ENCODE results near the gene TEX52. TPM values are rescaled to one million over a fixed set of nuclear protein-coding genes. Genes with fewer than 3 reads are reported as not detected.
A peak's percentile ranks its signal among the peaks of the same experiment; 100 is the strongest.

Gene TEX52
- total and polyA plus RNA-seq, 2 of the 13 experiments (the other 11 are each of a cell fraction or from before 2014, with no cell fraction given), result 0.05 TPM; not detected in 1

DNA sequence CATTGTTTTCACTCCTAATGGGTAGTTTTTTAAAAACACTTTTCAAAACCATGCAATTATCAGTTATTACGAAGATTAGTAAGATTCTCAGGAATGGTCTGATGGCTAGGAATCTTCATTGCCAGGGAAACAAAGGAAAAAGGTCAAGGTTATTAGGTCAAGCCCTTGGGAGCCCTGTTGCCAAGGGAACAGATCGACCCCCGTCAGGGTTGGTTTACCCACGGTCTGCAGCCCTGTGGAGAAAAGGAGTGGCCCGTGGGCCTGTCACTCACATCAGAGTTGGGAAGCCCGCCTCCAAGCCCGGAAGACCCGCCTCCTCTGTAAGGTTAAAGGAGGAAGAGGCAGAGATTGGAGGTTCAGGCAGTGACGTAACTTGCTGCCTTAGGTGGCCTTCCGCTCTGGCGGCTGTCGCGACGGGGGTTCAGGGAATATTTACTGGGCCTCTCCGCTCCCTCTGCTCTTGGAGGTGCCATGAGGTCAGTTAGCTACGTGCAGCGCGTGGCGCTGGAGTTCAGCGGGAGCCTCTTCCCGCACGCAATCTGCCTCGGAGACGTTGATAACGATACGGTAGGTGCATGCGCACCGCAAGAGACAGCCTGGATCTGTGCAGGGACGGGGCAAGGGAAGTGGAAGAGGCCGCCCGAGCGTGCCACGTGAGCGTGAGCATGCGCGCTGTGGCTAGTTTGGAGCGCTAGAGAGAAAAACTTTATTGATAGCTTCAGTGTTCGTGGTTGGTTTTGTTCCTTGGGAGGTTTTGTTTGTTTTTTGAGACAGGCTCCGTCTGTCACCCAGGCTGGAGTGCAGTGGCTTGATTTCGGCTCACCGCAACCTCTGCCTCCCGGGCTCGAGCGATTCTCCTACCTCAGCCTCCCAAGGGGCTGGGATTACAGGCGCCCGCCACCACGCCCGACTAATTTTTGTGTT is 44.3 kb downstream of the TEX52 start, which contains the start of gene ITFG2 (continued):
- TF ChIP-seq LBX2 (CRISPR knock-in tag; IDR thresholded peaks at IDR 0.05; ENCODE audit: borderline replicate concordance), result no peak
- TF ChIP-seq KLF6 (CRISPR knock-in tag; IDR thresholded peaks at IDR 0.05), result peak; percentile 79; the same call in 1 of the 2 replicates
- no peak for TF ChIP-seq JUNB (CRISPR knock-in tag; IDR thresholded peaks at IDR 0.05; ENCODE audit: borderline replicate concordance)
- TF ChIP-seq ZNF770 (CRISPR knock-in tag; IDR thresholded peaks at IDR 0.05), result peak; percentile 74
- peak; percentile 36; the same call in 1 of the 2 replicates for TF ChIP-seq AKAP8 (CRISPR knock-in tag; IDR thresholded peaks at IDR 0.05)
- TF ChIP-seq NR2F2 (IDR thresholded peaks at IDR 0.05; ENCODE audit: borderline replicate concordance, low read depth), result peak; percentile 77
- TF ChIP-seq RBFOX2 (IDR thresholded peaks at IDR 0.05; ENCODE audit: low read depth, low read length), result peak; percentile 96
- peak; percentile 84 for TF ChIP-seq ZNF343 (CRISPR knock-in tag; IDR thresholded peaks at IDR 0.05)
- no peak for TF ChIP-seq NFE2L2 (IDR thresholded peaks at IDR 0.05; ENCODE audit: low read length)
- no peak for TF ChIP-seq ZSCAN9 (CRISPR knock-in tag; IDR thresholded peaks at IDR 0.05; ENCODE audit: borderline replicate concordance)
- TF ChIP-seq STAT6 (CRISPR knock-in tag; IDR thresholded peaks at IDR 0.05; ENCODE audit: borderline replicate concordance), result peak; percentile 38; the same call in 1 of the 2 replicates
- TF ChIP-seq ZNF451 (CRISPR knock-in tag; IDR thresholded peaks at IDR 0.05), result no peak
- no peak for TF ChIP-seq ZSCAN31 (CRISPR knock-in tag; IDR thresholded peaks at IDR 0.05; ENCODE audit: low read depth)
- TF ChIP-seq YEATS4 (CRISPR knock-in tag; IDR thresholded peaks at IDR 0.05; ENCODE audit: borderline replicate concordance), result peak; percentile 100
- peak; percentile 65; the same call in 1 of the 2 replicates for TF ChIP-seq ZNF30 (CRISPR knock-in tag; IDR thresholded peaks at IDR 0.05)
- TF ChIP-seq DDIT3 (CRISPR knock-in tag; IDR thresholded peaks at IDR 0.05), result 0 out of 2 replicates have a peak, but pooled peaks have one; percentile 29
- TF ChIP-seq, protein P1, sequence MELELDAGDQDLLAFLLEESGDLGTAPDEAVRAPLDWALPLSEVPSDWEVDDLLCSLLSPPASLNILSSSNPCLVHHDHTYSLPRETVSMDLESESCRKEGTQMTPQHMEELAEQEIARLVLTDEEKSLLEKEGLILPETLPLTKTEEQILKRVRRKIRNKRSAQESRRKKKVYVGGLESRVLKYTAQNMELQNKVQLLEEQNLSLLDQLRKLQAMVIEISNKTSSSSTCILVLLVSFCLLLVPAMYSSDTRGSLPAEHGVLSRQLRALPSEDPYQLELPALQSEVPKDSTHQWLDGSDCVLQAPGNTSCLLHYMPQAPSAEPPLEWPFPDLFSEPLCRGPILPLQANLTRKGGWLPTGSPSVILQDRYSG (CRISPR knock-in tag; IDR thresholded peaks at IDR 0.05), result no peak
- TF ChIP-seq ASH2L (IDR thresholded peaks at IDR 0.05; ENCODE audit: insufficient read length, low read depth, low read length), result peak; percentile 95
- TF ChIP-seq ADNP (CRISPR knock-in tag; IDR thresholded peaks at IDR 0.05), result no peak
- no peak for TF ChIP-seq SMARCC2 (IDR thresholded peaks at IDR 0.05)
- TF ChIP-seq ZNF329 (CRISPR knock-in tag; IDR thresholded peaks at IDR 0.05; ENCODE audit: low read depth), result 0 out of 2 replicates have a peak, but pooled peaks have one; percentile 48
- TF ChIP-seq SIN3A (IDR thresholded peaks at IDR 0.05; ENCODE audit: borderline replicate concordance, low read depth, low read length), result peak; percentile 78

Measured in HepG2 (cell line).